PFSK-1 (cell line): ENCODE data around the gene TCF4.

Experiments
- POLR2AphosphoS5 ChIP-seq: IDR thresholded peaks from 2 replicates; pipeline ENCODE4 v1.6.1; 2012; ENCODE audit warnings: low read depth, mild to moderate bottlenecking, control low read depth, low read length, moderate library complexity
- SIN3A ChIP-seq: IDR thresholded peaks from 2 replicates; pipeline ENCODE4 v1.6.1; 2012; ENCODE audit warnings: mild to moderate bottlenecking, low read length, moderate library complexity, borderline replicate concordance; ENCODE audit not compliant: insufficient read depth
- TAF1 ChIP-seq: IDR thresholded peaks from 2 replicates; pipeline ENCODE4 v1.6.1; 2012; ENCODE audit warnings: low read length, control low read depth, borderline replicate concordance; ENCODE audit not compliant: insufficient read depth

DNA sequence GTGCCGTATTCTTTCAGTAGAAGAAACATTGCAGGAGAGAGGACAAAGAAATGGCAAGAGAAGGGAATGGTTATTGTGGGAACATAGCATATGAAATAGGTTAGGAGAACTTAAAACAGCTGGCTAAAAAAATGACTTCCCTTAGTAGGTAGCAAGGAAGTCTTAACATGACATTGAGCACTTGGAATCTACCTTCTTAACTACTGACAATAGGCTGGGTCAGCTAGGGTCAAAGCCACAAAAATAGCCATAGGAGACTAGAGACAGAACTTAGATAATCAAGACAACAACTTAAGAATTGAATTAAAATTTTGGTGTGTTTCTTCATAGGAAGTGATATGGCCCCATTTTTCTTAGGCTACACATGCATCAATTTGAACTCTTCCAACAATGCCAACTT lies 227.9 kb downstream of the TCF4 start:
- TF ChIP-seq TAF1 = no peak
- no peak for TF ChIP-seq SIN3A
- TF ChIP-seq POLR2AphosphoS5 = no peak
